IPS-11a (cell line): Measurements from ENCODE around the gene CLIP1.
A peak's percentile ranks its signal among the peaks of the same experiment; 100 is the strongest.

Source experiments
- H3K4me3 ChIP-seq: one replicate; pipeline ENCODE4 v1.5.1; 2013; ENCODE audit warnings: low read depth, low read length, control low read depth

The CLIP1 gene

DNA sequence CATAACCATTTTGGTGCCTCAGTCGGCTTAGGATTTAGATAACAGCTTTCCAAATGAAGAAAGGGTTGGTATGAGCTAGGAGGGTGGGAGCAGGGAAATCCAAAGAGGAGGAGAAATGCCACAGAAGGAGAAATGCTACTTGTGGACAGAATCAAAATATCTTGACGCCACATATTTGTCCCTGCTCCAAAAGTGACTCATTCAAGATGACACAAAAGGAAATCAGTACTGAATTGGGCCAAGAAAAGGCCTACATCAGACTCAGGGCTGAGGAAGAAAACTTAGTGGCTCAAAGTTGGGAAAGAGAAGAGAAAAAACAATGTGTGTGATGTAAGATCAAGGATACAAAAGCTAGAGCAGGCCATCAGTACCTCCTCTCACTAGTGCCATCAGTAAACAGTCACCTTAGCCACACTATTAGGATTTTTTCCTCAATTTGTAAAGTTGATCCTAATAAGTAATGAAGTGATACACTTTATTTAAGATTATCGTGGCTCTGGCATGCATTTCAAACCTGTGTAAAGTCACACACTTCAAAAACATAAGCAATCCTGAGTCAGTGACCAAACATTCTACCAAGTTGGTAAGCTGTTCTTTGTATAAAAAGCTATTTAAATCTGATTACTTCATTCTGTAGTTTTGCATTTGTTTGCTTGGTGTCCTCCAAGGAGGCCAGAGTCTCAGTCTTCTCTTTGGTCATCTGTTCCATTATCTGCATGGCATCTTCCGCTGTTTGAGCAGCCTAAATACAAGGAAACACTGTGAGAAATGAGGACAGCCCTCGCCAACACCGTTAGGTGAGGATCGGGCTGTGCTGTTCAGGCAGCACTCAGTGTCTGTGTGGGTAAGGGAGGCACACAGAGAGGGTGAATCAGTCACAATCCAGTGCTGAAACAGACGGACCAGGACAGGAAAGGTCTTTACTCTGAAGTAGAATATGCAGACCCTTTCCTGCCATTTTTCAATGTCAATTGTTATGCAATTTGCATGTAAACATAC, 103.6 kb downstream of the CLIP1 start:
- no peak overlapping the region for H3K4me3 ChIP-seq

DNA sequence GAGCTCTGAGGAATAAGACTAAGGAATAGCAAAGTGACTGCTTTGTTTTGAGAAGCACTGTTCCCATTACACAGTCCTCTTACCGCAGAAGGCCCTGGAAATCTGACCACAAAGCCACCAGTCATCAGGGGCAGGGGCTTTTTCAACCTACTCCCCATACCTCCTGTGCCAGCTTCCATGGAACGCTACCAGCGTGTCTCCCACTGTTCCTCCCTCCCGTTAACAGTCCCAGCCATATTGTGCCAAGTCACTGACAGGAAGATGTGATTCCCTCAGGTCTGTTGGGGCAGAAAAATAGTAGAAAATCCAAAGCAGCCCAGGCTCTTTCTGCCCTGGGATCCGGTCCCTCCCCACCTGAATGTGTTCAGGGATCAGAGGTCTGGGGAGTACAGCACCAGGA, 109.5 kb downstream of the CLIP1 start:
- H3K4me3 ChIP-seq, result no peak overlapping the region

DNA sequence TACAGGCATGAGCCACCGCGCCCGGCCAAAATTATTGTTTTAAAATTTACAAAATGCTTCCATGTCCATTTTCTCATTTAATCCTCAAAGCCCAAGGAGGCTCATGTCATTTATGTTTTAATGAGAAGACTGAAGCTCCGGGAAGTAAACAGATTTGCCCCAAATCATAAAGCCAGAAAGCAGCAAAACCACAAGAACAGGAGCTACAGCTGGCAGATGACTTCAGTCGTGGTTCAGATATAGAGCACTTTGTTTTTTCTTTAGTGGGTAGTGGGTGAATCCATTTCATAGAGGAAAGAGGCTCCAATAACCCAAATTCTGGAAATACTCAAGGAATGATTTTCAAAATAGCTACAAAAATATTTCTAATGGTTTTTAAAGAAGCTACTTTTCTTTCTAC, 110.8 kb downstream of the CLIP1 start:
- H3K4me3 ChIP-seq, result no peak overlapping the region

DNA sequence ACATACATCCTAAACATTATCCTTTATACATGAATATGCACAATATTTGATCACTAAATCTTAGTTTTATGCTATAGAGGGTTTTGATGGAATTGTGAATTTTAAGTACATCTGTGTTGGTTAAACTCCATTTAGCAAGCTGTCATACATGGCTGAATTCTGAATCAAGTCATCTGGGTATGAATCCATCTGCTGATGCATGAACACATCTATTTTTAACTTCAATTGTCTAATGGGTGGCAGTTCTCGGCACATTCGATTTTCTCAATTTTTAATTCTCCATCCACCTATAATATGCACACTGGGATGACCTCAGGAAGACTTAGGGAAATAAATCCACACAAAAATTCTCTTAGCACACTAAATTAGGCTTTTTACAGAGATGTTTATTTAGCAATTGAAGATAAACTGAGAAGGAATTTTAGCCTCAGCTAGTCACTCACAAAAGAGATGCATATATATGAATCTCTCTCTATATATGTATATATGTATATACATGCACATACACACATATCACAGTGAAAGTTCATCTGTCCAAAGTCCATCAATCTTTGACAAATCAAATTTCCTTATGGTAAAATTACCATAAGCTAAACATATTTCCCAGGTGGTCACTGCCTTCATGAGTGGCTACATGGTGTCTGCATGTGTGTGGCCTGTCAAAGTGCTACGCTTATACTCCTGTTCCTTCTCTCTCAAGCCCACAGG, 111.7 kb downstream of the CLIP1 start:
- no peak overlapping the region for H3K4me3 ChIP-seq

DNA sequence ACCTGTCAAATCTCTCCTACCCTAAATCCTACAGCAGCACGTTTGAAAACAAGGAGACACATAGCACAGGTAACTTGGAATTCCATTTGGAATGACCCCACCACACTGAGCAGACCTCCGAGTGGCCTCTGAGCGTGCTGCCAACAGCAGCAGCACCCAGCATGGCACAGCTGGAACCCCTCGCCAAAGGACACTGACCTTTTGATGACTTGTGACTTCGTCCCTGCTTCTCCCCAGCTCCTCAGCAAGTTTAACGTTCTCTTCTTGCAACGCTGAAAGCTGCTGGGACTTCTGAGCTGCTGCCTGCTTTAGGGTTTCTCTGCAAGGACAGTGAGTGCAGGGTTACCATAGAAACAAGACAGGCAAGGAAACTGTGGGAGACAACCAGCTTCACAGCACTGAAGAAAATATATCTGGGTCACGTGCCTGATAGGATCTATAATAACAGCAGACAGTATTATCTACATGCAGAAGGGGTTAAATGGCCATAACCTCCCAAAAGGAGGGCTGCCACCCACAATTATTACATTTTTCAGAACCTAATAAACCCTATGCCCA, 112.8 kb downstream of the CLIP1 start:
- no peak overlapping the region for H3K4me3 ChIP-seq

DNA sequence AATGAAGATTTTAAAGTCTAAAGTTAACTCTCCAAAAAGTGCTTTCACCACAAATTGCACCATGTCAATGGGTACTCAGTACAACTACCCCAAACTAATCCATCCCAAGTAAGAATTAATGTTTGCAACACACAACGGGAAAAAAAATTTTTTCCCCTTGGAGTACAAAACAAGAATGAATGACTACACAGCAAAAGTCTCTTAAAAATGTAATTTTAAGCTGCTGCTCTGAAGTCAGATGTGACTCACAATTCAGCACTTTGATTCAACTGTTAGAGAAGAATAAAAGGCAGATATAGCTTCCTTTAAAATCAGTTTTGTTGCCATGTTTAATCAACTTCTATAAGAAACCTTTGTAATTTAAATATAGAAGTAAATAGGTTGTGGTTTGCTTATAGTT, 113.7 kb downstream of the CLIP1 start:
- H3K4me3 ChIP-seq, result no peak overlapping the region

DNA sequence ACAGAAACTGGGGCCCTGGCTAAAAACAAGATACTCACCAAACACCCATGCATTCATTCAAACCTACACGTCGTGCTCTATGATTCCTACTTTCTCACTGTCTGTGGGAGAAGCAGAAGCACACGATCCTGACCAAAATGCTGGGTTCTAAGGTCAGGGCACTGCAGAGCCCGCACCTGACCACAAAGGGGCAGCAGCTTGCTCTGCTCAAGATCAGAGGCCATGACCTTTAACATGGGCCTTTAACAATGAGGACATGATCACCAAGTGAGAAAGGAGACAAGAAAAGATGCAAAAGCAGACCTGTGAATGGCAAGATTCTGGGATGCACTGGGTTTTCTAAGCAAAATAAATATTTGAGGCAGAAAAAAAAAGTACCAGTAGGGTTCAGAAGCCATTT, 116.1 kb downstream of the CLIP1 start:
- no peak overlapping the region for H3K4me3 ChIP-seq

DNA sequence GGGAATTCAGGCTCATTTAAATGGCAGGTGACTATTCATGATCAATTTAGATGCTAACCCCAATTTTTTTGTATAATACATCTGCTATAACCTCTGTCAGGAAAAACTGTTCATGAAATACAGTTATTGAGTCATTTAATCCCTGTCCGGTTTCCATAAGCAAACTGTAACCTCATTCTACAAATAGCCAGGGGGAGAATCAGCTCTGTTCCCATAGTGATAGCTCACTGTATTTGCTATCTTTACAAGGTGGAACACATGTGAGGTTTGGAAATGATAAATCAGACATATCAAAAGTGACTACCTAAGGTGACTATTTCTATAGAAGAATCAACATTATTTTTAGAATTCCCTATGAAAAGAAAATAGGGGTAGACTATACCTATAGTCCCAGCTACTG, 117.5 kb downstream of the CLIP1 start:
- no peak overlapping the region for H3K4me3 ChIP-seq

DNA sequence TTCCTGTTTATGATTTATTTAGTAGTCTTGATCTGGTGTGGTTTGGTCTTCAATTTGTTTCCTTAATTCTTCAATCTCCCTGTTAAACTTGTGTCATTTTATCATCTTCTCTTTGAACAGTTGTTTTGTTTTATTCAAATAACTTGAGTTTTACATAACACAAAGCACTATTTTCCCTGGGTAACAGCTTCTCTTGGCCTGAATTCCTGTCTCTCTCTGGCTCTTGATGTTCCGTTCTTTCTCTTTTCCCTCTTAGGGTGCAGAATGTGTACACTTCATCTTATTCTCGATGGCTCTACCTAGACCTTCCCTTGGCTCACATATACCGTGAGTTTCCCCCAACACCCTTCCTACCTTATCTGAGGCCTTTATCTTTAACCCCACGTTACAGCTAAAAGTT, 119.4 kb downstream of the CLIP1 start:
- no peak overlapping the region for H3K4me3 ChIP-seq

DNA sequence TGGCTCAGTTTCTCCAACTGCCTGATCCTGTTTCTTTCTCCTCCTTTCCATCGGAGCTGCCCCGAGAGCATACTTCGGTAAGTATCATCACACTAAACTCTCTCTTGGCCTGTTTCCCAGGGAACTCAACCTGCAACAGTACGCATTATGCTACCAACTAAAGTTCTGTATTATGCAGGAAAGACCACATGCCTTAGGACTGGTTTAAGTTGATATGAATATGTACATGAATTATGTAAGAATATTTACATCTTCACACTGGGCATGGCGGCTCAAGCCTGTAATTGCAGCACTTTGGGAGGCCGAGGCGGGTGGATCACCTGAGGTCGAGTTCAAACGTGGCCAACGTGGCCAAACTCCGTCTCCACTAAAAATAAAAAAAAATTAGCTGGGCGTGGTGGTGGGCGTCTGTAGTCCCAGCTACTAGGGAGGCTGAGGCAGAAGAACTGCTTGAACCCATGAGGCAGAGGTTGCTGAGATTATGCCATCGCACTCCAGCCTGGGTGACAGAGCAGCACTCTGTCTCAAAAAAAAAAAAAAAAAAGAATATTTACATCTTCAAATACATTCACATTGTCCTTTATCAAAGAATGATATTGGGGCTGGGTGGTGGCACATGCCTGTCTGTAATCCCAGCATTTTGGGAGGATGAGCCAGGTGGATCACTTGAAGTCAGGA, 124.3 kb downstream of the CLIP1 start:
- no peak overlapping the region for H3K4me3 ChIP-seq

DNA sequence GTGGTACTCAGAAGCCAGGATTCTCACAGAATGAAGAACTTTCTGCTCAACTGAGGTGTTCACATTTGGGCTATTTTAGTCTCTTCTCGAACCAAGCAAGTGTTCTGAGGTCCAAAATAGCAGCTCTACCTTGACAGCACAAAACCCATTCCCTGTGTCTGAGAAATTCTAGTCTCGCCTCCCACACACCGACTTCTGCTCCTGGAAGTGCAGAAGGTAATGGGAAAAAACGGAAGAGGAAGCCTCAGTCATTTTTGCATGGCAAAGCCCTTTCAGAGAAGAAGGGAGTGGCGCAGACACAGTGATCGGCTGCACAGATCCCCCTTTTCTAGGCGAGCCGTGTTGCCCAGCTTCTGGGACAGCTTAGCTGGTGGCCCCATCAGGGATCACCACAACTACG, 125.0 kb downstream of the CLIP1 start:
- H3K4me3 ChIP-seq, result no peak overlapping the region

DNA sequence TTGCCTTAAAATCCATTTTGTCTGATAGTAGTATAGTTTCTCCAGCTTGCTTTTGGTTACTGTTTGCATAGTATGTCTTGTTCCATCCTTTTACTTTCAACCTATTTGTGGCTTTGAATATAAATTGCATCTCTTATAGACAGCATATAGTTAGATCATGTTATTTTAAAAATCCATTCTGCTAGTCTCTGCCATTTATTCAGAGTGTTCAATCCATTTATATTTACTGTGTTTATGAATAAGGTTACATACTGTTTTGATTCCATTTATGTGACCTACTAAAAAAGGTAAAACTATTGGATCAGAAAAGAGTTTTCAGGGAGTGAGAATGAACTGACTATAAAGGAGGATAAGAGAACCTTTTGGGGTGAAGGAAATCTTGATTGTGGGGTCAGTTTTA, 126.6 kb downstream of the CLIP1 start:
- H3K4me3 ChIP-seq, result no peak overlapping the region

DNA sequence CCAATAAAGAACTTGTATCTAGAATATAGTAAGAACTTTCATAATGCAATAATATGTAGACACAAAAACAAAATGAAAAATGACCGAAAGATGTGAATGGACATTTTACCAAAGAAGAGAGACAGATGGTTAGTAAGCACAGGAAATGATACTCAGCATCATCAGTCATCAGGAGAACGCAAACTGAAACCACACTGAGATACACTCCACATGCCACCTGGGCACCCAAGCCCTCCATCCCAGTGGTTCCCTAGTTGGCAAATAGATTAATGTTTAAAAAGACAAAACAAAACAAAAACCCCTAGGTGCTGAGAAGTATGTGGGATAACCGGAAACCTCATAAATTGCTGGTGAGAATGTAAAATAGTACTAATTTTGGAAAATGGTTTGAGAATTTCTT, 129.4 kb downstream of the CLIP1 start:
- H3K4me3 ChIP-seq, result no peak overlapping the region

DNA sequence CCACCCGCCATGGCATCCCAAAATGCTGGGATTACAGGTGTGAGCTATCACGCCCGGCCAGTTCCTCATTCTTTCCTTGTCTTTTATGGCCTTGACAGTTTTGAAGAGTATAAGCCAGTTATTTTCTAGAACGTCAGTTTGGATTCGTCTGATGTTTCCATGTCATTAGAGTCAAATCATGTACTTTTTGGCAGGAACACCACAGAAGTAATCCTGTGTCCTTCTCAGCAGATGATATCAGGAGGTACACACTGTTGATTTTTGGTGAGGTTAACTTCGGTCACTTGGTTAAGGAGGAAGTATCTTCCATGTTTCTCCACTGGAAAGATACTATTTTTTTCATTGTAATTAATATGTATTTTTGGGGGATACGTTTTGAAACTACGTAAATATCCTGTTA, 131.0 kb downstream of the CLIP1 start:
- no peak overlapping the region for H3K4me3 ChIP-seq

DNA sequence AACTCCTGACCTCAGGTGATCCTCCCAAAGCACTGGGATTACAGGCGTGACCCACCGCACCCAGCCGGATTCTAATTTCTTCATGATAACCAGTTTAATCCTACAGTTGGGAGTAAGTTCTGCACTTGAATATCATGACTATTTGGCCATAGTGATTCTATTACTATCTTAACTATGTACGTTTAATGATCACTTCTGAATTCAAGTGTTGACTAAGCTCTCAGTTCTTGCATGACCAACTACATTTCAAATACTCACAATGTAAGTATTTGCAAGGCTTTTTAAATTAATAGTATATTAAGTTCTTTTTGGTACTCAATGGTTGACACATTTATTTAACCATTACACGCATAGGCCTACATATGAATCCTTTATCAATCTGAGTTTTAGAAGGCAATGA, 138.8 kb downstream of the CLIP1 start:
- no peak overlapping the region for H3K4me3 ChIP-seq

DNA sequence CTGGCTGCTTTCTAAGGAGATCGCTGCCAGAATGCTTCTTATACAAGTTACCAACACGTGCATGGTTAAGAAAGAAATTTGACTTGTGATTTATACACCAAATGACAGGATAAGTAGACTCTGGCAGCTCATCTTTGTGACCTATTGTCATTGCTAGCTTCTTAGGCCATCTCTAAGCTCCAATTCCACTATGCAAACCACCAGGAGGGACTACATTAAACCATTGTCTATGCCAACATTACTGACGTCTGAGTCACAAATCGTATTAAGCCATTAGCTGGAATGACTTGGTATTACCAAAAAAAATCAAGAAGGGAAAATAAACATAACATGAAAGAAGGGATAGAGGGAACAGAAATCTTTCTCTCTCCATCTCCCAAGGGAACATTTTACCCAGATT, 140.4 kb downstream of the CLIP1 start:
- H3K4me3 ChIP-seq, result no peak overlapping the region

DNA sequence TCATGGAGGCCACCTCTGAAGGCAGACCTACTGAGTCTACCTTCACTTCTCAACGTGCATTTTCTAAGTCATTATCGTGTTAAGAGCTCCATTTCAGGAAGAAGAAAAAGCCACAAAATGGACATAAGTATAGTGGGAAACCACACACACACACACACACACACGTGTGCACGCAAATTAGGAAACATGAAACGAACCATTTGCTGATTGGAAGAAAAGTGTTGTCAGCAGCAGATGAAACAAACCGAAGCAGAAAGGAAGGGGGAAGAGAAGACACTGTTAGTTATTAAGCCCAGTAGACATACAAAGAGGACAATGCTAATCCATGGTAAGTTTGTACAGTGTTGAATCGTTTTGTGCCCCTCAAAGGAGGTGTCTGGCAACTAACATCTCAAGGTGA, 146.2 kb downstream of the CLIP1 start:
- H3K4me3 ChIP-seq, result no peak overlapping the region

DNA sequence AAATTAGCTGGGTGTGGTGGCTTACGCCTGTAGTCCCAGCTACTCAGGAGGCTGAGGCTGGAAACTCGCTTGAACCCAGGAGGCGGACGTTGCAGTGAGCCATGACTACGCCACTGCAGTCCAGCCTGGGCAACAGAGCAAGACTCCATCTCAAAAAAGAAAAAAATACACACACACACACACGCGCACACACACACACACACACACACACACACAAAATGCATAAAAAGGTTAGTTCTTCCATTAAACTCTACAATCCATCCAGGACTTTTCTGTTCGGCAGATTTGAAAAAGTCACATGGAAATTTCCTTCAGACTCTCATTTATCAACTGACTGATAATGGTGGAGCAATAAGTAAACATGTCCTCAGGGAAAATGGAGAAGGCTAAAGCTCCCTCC, 147.0 kb downstream of the CLIP1 start:
- no peak overlapping the region for H3K4me3 ChIP-seq

DNA sequence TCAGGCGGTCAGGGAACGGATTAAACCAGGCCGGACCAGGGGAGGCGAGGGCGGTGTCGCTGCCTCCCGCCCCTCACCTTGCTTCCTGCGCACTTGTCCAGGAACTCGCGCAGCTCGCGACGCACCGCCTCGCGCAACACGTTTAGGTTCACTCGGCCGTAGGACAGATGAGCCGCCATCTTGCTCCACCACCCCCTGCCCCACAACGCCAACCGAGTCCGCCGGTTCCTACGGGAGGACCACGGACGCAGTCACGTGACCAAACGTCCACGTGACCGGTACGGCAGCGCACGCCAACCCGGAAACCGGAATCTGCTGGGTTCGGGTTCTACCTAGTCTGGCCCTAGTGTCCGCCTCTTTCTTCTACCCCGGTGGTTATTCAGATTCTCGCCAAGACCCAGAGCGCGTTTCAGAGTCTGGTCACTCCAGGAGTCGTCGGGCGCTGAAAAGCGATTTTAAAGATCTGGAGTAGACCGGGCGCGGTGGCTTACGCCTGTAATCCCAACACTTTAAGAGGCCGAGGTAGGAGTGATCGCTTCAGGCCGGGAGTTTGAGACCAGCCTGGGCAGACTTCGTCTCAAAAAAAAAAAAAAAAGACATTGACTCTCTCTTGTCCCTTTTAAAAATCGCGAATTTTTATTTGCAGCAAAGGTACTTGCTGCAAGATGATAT, 156.1 kb downstream of the CLIP1 start, which contains the start of gene VPS33A:
VPS33A (minus strand) TSS at position 265 of the 672 bp plus-strand sequence; CDS start at position 179, 86 bp downstream.
- H3K4me3 ChIP-seq, result peak within 1 kb of the TSS; percentile 97

DNA sequence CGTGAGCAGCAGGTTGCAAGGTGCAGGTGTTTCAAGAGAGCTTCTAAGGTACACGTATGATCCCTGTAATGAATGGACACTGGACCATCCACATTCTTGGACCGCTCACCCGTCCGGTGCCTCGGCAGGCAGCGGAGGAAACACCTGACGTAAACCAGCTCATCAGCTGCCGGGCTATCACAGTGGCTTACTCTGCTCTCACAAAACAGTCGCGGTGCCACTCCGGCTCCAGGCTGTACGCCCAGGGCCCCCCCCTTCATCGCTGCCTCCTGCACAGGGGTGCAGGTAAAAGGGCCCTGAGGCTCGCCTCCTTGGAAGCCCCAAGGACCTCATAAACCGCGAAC, 156.6 kb downstream of the CLIP1 start:
- H3K4me3 ChIP-seq, result peak overlapping the region; percentile 97

DNA sequence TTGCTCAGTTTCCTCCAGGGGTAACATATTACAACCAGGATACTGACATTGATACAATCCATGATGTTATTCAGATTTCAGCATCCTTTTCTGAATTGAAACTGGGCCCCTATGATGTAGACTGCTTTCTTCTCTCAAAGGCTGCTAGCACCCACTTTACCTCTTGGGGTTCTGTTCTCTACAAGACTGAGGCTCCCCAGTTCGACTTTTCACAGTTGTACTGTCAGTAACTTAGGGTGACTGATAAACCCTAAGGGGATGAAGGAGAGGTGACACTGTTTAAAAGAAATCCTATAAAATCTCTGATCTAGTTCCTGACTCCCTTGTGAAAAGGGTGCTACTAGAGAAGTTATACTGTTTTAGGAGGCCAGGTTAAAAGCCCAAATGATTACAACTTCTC, 157.0 kb downstream of the CLIP1 start:
- peak overlapping the region; percentile 97 for H3K4me3 ChIP-seq
